GM12878 (cell line): Measurements from ENCODE around the gene TMEM163. TPM values are rescaled to one million over a fixed set of nuclear protein-coding genes. Genes with fewer than 3 reads are reported as not detected.

Experiments used
- ATAC-seq: fragments of 200-7000 bp; cut with Tn5 transposase; 3 replicates; pipeline ENCODE4 v1.9.1; 2020; ENCODE audit warnings: mild to moderate bottlenecking, moderate library complexity
- BruUV-seq: library from RNA; stranded (reverse); fragments of 400-500 nt; replicated peaks from 2 replicates; lab custom pipeline; 2021; lab: Mats Ljungman, UMichigan
- CTCF ChIA-PET: fragments of 300-600 bp; sonication (Branson Sonifier 250); formaldehyde crosslinking; extraction: SDS; loops from one replicate; lab custom pipeline; 2021; ENCODE audit warnings: inconsistent platforms; lab: Yijun Ruan, JAX
- POLR2A ChIA-PET: fragments of 350-600 bp; formaldehyde crosslinking; extraction: SDS; loops from one replicate; lab custom pipeline; 2021; ENCODE audit warnings: inconsistent platforms; lab: Charles Lee
- RAD21 ChIA-PET: fragments of 300-600 bp; sonication (Branson Sonifier 250); formaldehyde crosslinking; loops from one replicate; lab custom pipeline; 2023; ENCODE audit warnings: antibody characterized with exemption; ENCODE audit not compliant: unreplicated experiment; lab: Charles Lee
- SMC1A ChIA-PET: fragments of 300-600 bp; sonication (Branson Sonifier 250); formaldehyde crosslinking; loops from one replicate; lab custom pipeline; 2023; ENCODE audit not compliant: unreplicated experiment, uncharacterized antibody; lab: Charles Lee
- DNase-seq: peaks from one replicate; pipeline ENCODE4 v3.0.0-alpha.2; 2011; ENCODE audit warnings: low read depth, low spot score
- FAIRE-seq: peaks from 3 replicates; lab custom pipeline; 2011; peaks lifted over from hg19 to GRCh38; lab: Jason Lieb, UNC
- H2AFZ ChIP-seq: 2 replicates; pipeline ENCODE4 v1.6.0; 2011; ENCODE audit warnings: low read depth, low read length, control low read depth; ENCODE audit not compliant: control insufficient read depth
- H3K27ac ChIP-seq: 2 replicates; pipeline ENCODE4 v1.5.1; 2011; ENCODE audit warnings: control low read depth; ENCODE audit not compliant: control insufficient read depth, insufficient read depth
- H3K27me3 ChIP-seq, 2 experiments: replicated peaks in 1 of 2; 2 replicates each; pipeline versions ENCODE4 v1.6.0 to v1.6.1; 2011; ENCODE audit warnings: low read length in 1 of 2; ENCODE audit not compliant: control insufficient read depth in 2 of 2, insufficient read depth in 2 of 2
- H3K36me3 ChIP-seq, 2 experiments: 2 replicates each; pipeline ENCODE4 v1.5.1; 2011; ENCODE audit warnings: low read length in 1 of 2; ENCODE audit not compliant: control insufficient read depth in 2 of 2, insufficient read depth in 2 of 2
- H3K4me1 ChIP-seq: 2 replicates; pipeline ENCODE4 v1.6.1; 2011; ENCODE audit warnings: mild to moderate bottlenecking, low read length, moderate library complexity, mixed read lengths; ENCODE audit not compliant: control insufficient read depth, insufficient read depth
- H3K4me2 ChIP-seq: 2 replicates; pipeline ENCODE4 v1.6.0; 2011; ENCODE audit warnings: control low read depth; ENCODE audit not compliant: control insufficient read depth, insufficient read depth
- H3K4me3 ChIP-seq: fragments of 200-600 bp; sonication (generic); 2 replicates; pipeline ENCODE4 v1.5.1; 2016
- H3K79me2 ChIP-seq: 2 replicates; pipeline ENCODE4 v1.6.0; 2011; ENCODE audit warnings: low read length; ENCODE audit not compliant: control insufficient read depth, insufficient read depth
- H3K9ac ChIP-seq: 2 replicates; pipeline ENCODE4 v1.8.0; 2011; ENCODE audit warnings: low read length, control low read depth, mixed read lengths; ENCODE audit not compliant: control insufficient read depth, insufficient read depth
- H3K9me3 ChIP-seq: replicated peaks from 3 replicates; pipeline ENCODE4 v1.5.1; 2011; ENCODE audit warnings: mild to moderate bottlenecking, low read length; ENCODE audit not compliant: control insufficient read depth, insufficient read depth
- H4K20me1 ChIP-seq: 2 replicates; pipeline ENCODE4 v1.6.0; 2011; ENCODE audit not compliant: control insufficient read depth, insufficient read depth
- CBFB ChIP-seq: IDR thresholded peaks from 2 replicates; pipeline ENCODE4 v1.6.1; 2016; ENCODE audit warnings: antibody characterized with exemption, low read depth
- GABPA ChIP-seq: IDR thresholded peaks from 2 replicates; pipeline ENCODE4 v1.6.1; 2014; ENCODE audit warnings: antibody characterized with exemption, low read depth, mild to moderate bottlenecking, inconsistent platforms
- MEF2A ChIP-seq: IDR thresholded peaks from 2 replicates; pipeline ENCODE4 v1.6.1; 2011; ENCODE audit warnings: low read depth, mild to moderate bottlenecking, low read length, moderate library complexity; ENCODE audit not compliant: insufficient read depth
- POLR2A ChIP-seq: IDR thresholded peaks from 2 replicates; pipeline ENCODE4 v1.6.1; 2011; ENCODE audit warnings: low read depth, mild to moderate bottlenecking, low read length
- SMC3 ChIP-seq: IDR thresholded peaks from 2 replicates; pipeline ENCODE4 v1.6.1; 2011; ENCODE audit warnings: low read length, improper control_type of control experiment, borderline replicate concordance
- WGBS: methylation state at CpG from one replicate; pipeline ENCODE4 v1.1.6; 2016; ENCODE audit warnings: low lambda C conversion rate; ENCODE audit not compliant: insufficient replicate concordance, insufficient coverage; ENCODE audit errors: missing lambda C conversion rate; 5-methylcytosine and 5-hydroxymethylcytosine counted together
- in situ Hi-C: fragments of 300-500 bp; cut with MboI; formaldehyde crosslinking; loops from 9 replicates; pipeline ENCODE4 v1.14.3; 2018; ENCODE audit warnings: mixed read lengths
- intact Hi-C: fragments of 100-400 bp; cut with micrococcal nuclease; formaldehyde crosslinking; loops from one replicate; pipeline ENCODE4 v1.14.2; 2022; ENCODE audit not compliant: unreplicated experiment
- polyA plus RNA-seq, 11 experiments: library from polyadenylated mRNA; depleted of rRNA in 4 of 11; unstranded in 6 of 11; stranded (reverse) in 5 of 11; fragments of >200 nt; fragmentation: Nextera tagmentation in 4 of 11; fragmentation: Illumina TruSeq in 1 of 11; extraction: Ambion mirVana in 4 of 11; extraction: Trizol in 1 of 11; gene quantifications; 1 replicate in 1 of 11; 2 replicates in 10 of 11; pipeline versions ENCODE4 v1.2.1 to v1.2.3, GENCODE V29; 2011 to 2016; ENCODE audit warnings: inconsistent platforms in 2 of 11, missing spikeins in 2 of 11, low read depth in 1 of 11
- total RNA-seq, 4 experiments: library from RNA; depleted of rRNA in 3 of 4; stranded (reverse); fragments of >200 nt in 3 of 4; fragmentation: Illumina TruSeq in 1 of 4; extraction: Trizol in 1 of 4; gene quantifications; 2 replicates each; pipeline versions ENCODE4 v1.2.1 to v1.2.3, GENCODE V29; 2013 to 2021
- TF ChIP-seq, protein P1 (sequence below): fragments of 450-650 bp; formaldehyde crosslinking; IDR thresholded peaks from 2 replicates; pipeline ENCODE4 v1.4.0; 2022; ENCODE audit warnings: mild to moderate bottlenecking, moderate library complexity
- TF ChIP-seq, protein P2 (sequence below): fragments of 450-650 bp; IDR thresholded peaks from 2 replicates; pipeline ENCODE4 v1.6.1; 2017; ENCODE audit warnings: low read depth, mild to moderate bottlenecking, moderate library complexity

The TMEM163 gene
- total and polyA plus RNA-seq, 10 of the 15 experiments (the other 5 are each of a cell fraction or from before 2014, with no cell fraction given), result 0.05 to 0.11 (median 0.07) TPM; not detected in 4

DNA sequence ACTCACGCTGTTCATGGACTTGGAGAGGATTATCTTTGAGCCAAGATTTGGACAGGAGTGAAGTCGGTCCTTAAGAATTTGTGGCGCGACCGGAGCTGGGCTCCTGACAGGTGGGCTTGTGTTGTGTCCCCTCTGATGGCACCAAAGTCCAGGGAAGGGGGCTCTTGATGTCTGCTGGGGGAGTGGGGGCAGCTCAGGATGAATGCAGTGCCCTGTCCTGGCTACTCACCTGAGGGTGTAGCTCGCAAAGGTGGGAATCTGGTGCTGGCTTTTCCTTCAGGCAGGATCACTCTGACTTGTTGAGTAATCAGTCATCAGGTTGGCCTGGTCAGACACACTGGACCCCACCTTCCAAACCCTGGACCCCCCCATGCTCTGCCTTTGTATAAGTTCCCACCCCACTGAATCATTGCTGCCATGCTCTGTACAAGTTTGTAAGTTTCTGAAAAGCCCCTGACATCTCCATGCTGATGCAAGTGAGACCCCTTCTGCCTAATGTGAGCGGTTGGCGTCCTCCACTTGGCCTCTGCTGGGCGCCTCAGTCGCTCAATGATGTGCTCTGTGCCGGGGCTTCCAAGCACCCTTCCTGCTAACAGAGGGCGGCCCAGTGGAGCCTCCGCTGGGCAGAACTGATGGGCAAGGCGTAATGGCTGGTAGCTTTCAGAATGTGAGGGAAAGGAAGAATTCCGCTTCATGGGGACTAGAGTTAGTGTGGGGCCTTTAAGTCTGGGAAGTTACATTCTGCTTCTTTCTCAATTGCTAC lies 268.9 kb downstream of the TMEM163 start:
- H2AFZ ChIP-seq, result no peak overlapping the region
- no peaks in the 10 kb centered on the region for H3K79me2 ChIP-seq
- no peak overlapping the region for H3K4me3 ChIP-seq
- WGBS, result 96% methylated on average over 15 of the region's 15 CpGs
- no peak for TF ChIP-seq MEF2A
- no peak for TF ChIP-seq GABPA
- TF ChIP-seq, protein P1, sequence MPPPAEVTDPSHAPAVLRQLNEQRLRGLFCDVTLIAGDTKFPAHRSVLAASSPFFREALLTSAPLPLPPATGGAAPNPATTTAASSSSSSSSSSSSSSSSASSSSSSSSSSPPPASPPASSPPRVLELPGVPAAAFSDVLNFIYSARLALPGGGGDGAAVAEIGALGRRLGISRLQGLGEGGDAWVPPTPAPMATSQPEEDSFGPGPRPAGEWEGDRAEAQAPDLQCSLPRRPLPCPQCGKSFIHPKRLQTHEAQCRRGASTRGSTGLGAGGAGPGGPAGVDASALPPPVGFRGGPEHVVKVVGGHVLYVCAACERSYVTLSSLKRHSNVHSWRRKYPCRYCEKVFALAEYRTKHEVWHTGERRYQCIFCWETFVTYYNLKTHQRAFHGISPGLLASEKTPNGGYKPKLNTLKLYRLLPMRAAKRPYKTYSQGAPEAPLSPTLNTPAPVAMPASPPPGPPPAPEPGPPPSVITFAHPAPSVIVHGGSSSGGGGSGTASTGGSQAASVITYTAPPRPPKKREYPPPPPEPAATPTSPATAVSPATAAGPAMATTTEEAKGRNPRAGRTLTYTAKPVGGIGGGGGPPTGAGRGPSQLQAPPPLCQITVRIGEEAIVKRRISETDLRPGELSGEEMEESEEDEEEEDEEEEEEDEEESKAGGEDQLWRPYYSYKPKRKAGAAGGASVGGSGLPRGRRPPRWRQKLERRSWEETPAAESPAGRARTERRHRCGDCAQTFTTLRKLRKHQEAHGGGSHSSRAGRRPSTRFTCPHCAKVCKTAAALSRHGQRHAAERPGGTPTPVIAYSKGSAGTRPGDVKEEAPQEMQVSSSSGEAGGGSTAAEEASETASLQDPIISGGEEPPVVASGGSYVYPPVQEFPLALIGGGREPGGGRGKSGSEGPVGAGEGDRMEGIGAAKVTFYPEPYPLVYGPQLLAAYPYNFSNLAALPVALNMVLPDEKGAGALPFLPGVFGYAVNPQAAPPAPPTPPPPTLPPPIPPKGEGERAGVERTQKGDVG (CRISPR knock-in tag), result no peak
- TF ChIP-seq, protein P2, sequence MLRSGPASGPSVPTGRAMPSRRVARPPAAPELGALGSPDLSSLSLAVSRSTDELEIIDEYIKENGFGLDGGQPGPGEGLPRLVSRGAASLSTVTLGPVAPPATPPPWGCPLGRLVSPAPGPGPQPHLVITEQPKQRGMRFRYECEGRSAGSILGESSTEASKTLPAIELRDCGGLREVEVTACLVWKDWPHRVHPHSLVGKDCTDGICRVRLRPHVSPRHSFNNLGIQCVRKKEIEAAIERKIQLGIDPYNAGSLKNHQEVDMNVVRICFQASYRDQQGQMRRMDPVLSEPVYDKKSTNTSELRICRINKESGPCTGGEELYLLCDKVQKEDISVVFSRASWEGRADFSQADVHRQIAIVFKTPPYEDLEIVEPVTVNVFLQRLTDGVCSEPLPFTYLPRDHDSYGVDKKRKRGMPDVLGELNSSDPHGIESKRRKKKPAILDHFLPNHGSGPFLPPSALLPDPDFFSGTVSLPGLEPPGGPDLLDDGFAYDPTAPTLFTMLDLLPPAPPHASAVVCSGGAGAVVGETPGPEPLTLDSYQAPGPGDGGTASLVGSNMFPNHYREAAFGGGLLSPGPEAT, result no peak
- TF ChIP-seq POLR2A, result 0 out of 2 replicates have a peak, but pooled peaks have one; percentile 35
- TF ChIP-seq SMC3, result no peak
- TF ChIP-seq CBFB, result no peak
- H3K9ac ChIP-seq, result no peak overlapping the region
- H3K36me3 ChIP-seq, result peaks cover 17 to 20% of the 10 kb centered on the region in 2 experiments
- H3K27me3 ChIP-seq, result no peaks in the 10 kb centered on the region
- no peak overlapping the region for H3K27ac ChIP-seq
- no TSS peak for BruUV-seq
- ChIA-PET POLR2A (no interaction called here), SMC1A (interaction anchor here (2.6 kb wide), 1 partner anchor 332 kb away, joined by 17 read pairs; no protein-coding TSS in a partner anchor), CTCF (interaction anchor here (1.0 to 4.9 kb wide), 16 partner anchors 8 to 565 kb away, joined by 3 to 32 read pairs (median 6); no protein-coding TSS in a partner anchor), RAD21 (interaction anchor here (1.1 to 1.9 kb wide), 2 partner anchors 332 to 563 kb away, joined by 3 to 12 read pairs; no protein-coding TSS in a partner anchor)
- H3K4me2 ChIP-seq, result no peak overlapping the region
- FAIRE-seq (no peak), ATAC-seq (no peak), DNase-seq (no peak)
- no peaks in the 10 kb centered on the region for H3K9me3 ChIP-seq
- in situ Hi-C loops, result no loop called here
- no peaks in the 10 kb centered on the region for H4K20me1 ChIP-seq
- intact Hi-C loops, result loop anchor here (2.0 to 5.0 kb wide), 3 partner anchors 242 to 563 kb away; no protein-coding TSS in a partner anchor
- no peaks in the 10 kb centered on the region for H3K4me1 ChIP-seq
